Trophoblast cell (in vitro differentiated cells and primary cell): Measurements from ENCODE around the gene CYB5R3.

ENCODE experiments used
- DNase-seq, 2 donors: peaks; one replicate each; pipeline ENCODE4 v3.0.0-alpha.2; 2016
- H2AFZ ChIP-seq: 2 replicates; pipeline ENCODE4 v1.6.1; 2013; ENCODE audit warnings: low read length, moderate library complexity, mild to moderate bottlenecking; ENCODE audit not compliant: insufficient read depth, poor library complexity
- H2AK5ac ChIP-seq: 2 replicates; pipeline ENCODE4 v1.6.1; 2013; ENCODE audit warnings: mild to moderate bottlenecking, low read length
- H2BK120ac ChIP-seq: 2 replicates; pipeline ENCODE4 v1.6.1; 2013; ENCODE audit warnings: low read length, mild to moderate bottlenecking, moderate library complexity; ENCODE audit not compliant: insufficient read depth, poor library complexity
- H2BK12ac ChIP-seq: 2 replicates; pipeline ENCODE4 v1.6.1; 2013; ENCODE audit warnings: mild to moderate bottlenecking, low read length, moderate library complexity
- H2BK5ac ChIP-seq: 2 replicates; pipeline ENCODE4 v1.6.1; 2013; ENCODE audit warnings: low read length, low read depth, moderate library complexity, mild to moderate bottlenecking; ENCODE audit not compliant: poor library complexity
- H3K14ac ChIP-seq: 2 replicates; pipeline ENCODE4 v1.6.1; 2013; ENCODE audit warnings: mild to moderate bottlenecking, low read length
- H3K18ac ChIP-seq: 2 replicates; pipeline ENCODE4 v1.6.1; 2013; ENCODE audit warnings: mild to moderate bottlenecking, low read length
- H3K23ac ChIP-seq: 2 replicates; pipeline ENCODE4 v1.6.1; 2013; ENCODE audit warnings: low read length
- H3K27ac ChIP-seq: 2 replicates; pipeline ENCODE4 v1.5.1; 2013; ENCODE audit warnings: low read depth, mild to moderate bottlenecking, inconsistent platforms, low read length, moderate library complexity
- H3K27me3 ChIP-seq: 2 replicates; pipeline ENCODE4 v1.6.1; 2013; ENCODE audit warnings: inconsistent platforms, mild to moderate bottlenecking, low read length, moderate library complexity; ENCODE audit not compliant: insufficient read depth
- H3K36me3 ChIP-seq, 2 experiments: 1 replicate in 1 of 2; 2 replicates in 1 of 2; pipeline ENCODE4 v1.6.1; 2013; ENCODE audit warnings: low read length in 2 of 2, mild to moderate bottlenecking in 2 of 2, moderate library complexity in 1 of 2; ENCODE audit not compliant: insufficient read depth in 2 of 2, control insufficient read depth in 1 of 2
- H3K4ac ChIP-seq: 2 replicates; pipeline ENCODE4 v1.6.1; 2013; ENCODE audit warnings: low read depth, mild to moderate bottlenecking, low read length, moderate library complexity
- H3K4me1 ChIP-seq, 2 experiments: 1 replicate in 1 of 2; 2 replicates in 1 of 2; pipeline ENCODE4 v1.6.1; 2013; ENCODE audit warnings: low read length in 2 of 2, mild to moderate bottlenecking in 2 of 2, moderate library complexity in 1 of 2; ENCODE audit not compliant: insufficient read depth in 2 of 2, control insufficient read depth in 1 of 2
- H3K4me2 ChIP-seq: 2 replicates; pipeline ENCODE4 v1.6.1; 2013; ENCODE audit warnings: inconsistent platforms, mild to moderate bottlenecking, low read length, moderate library complexity
- H3K4me3 ChIP-seq: 2 replicates; pipeline ENCODE4 v1.5.1; 2013; ENCODE audit warnings: mild to moderate bottlenecking, low read depth, low read length, inconsistent platforms
- H3K79me1 ChIP-seq: one replicate; pipeline ENCODE4 v1.6.1; 2013; ENCODE audit warnings: low read length
- H3K79me2 ChIP-seq: 2 replicates; pipeline ENCODE4 v1.6.1; 2013; ENCODE audit warnings: low read length, mild to moderate bottlenecking; ENCODE audit not compliant: control insufficient read depth, insufficient read depth, poor library complexity
- H3K9ac ChIP-seq: 2 replicates; pipeline ENCODE4 v1.6.1; 2013; ENCODE audit warnings: mild to moderate bottlenecking, low read length
- H3K9me3 ChIP-seq: 2 replicates; pipeline ENCODE4 v1.6.1; 2013; ENCODE audit warnings: low read depth, mild to moderate bottlenecking, control low read depth, inconsistent platforms, low read length; ENCODE audit not compliant: insufficient read depth
- H4K12ac ChIP-seq: 2 replicates; pipeline ENCODE4 v1.6.1; 2013; ENCODE audit warnings: low read depth, mild to moderate bottlenecking, low read length, moderate library complexity
- H4K8ac ChIP-seq: 2 replicates; pipeline ENCODE4 v1.6.1; 2013; ENCODE audit warnings: low read depth, mild to moderate bottlenecking, low read length, moderate library complexity
- H4K91ac ChIP-seq: one replicate; pipeline ENCODE4 v1.6.1; 2013; ENCODE audit warnings: low read depth, mild to moderate bottlenecking, low read length, moderate library complexity
- WGBS: extraction: QIAGEN DNeasy Blood & Tissue Kit; methylation state at CpG from one replicate; pipeline ENCODE4 v1.1.7; 2013; ENCODE audit warnings: missing lambda C conversion rate; ENCODE audit not compliant: insufficient read length, insufficient coverage; ENCODE audit errors: extremely low coverage; 5-methylcytosine and 5-hydroxymethylcytosine counted together

Gene CYB5R3

DNA sequence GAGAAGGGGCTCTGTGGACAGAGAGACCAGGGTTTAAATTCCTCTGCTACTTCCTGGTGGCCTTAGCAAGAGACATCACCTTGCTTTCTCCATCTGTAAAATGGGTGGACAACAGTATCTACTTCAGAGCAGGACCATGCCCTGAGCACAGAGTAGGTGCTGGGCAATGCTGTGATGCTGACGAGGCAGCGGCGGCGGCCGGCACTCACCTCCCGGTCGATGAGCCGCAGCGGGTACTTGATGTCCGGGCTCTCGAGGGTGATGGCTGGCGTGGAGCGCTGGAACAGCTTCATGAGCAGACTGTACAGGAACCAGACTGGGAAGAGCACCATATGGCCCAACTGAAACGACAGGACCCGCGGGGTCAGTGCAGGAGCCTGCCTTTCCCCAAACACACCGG is 12.7 kb downstream of the CYB5R3 start:
- H2AFZ ChIP-seq, result no peak overlapping the region
- no peak overlapping the region for H3K4me2 ChIP-seq
- peaks cover 34 to 36% of the 10 kb centered on the region in 2 experiments for H3K36me3 ChIP-seq
- H2BK120ac ChIP-seq, result no peak overlapping the region
- H2BK5ac ChIP-seq, result no peak overlapping the region
- no peaks in the 10 kb centered on the region for H3K4me1 ChIP-seq
- H3K27me3 ChIP-seq, result no peaks in the 10 kb centered on the region
- no peak overlapping the region for H2BK12ac ChIP-seq
- no peak overlapping the region for H3K14ac ChIP-seq
- H4K12ac ChIP-seq, result no peak overlapping the region
- no peak overlapping the region for H3K4ac ChIP-seq
- H4K8ac ChIP-seq, result no peak overlapping the region
- no peak overlapping the region for H2AK5ac ChIP-seq
- H4K91ac ChIP-seq, result no peak overlapping the region
- H3K79me2 ChIP-seq, result no peaks in the 10 kb centered on the region
- no peak overlapping the region for H3K4me3 ChIP-seq
- no peak for DNase-seq
- no peaks in the 10 kb centered on the region for H3K79me1 ChIP-seq
- WGBS, result no CpG with 5 or more reads among the region's 17 CpGs
- H3K9me3 ChIP-seq, result peaks cover 6% of the 10 kb centered on the region
- no peak overlapping the region for H3K18ac ChIP-seq
- no peak overlapping the region for H3K27ac ChIP-seq
- H3K23ac ChIP-seq, result no peak overlapping the region
- no peak overlapping the region for H3K9ac ChIP-seq

GRCh38 chr22:42635531-42635930 is 13.7 kb downstream of the CYB5R3 start:
- no CpG with 5 or more reads among the region's 3 CpGs for WGBS
- H4K91ac ChIP-seq, result no peak overlapping the region
- peak; percentile 90 for DNase-seq

DNA sequence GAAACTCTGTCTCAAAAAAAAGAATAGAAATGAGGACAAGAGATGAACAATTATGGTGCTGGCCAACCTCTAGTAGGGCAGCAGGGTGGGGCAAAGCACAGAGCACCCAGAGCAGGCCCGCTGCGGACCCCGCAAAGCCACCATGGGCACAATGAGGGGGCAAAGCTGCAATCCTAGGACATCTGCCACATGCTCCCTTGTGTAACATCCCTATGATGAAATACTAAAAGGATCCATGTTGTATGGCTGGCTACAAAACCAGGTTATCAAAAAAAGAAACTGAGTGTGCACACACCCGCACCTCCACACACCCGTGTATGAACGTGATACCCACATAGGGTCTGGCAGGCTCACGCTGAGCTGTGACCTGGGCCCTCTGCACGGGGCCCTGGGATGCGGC is 16.2 kb downstream of the CYB5R3 start:
- Histone ChIP-seq H3K9me3 (peaks cover 6% of the 10 kb centered on the region), H2AK5ac (no peak overlapping the region), H3K18ac (no peak overlapping the region), H4K8ac (no peak overlapping the region), H3K27me3 (no peaks in the 10 kb centered on the region), H2AFZ (no peak overlapping the region), H3K9ac (no peak overlapping the region), H4K12ac (no peak overlapping the region), H3K36me3 (peaks cover 66 to 68% of the 10 kb centered on the region in 2 experiments), H3K79me1 (no peaks in the 10 kb centered on the region), H3K4me2 (no peak overlapping the region), H4K91ac (no peak overlapping the region), H3K4me3 (no peak overlapping the region), H2BK12ac (no peak overlapping the region), H3K79me2 (no peaks in the 10 kb centered on the region), H3K23ac (no peak overlapping the region), H2BK120ac (no peak overlapping the region), H2BK5ac (no peak overlapping the region), H3K14ac (no peak overlapping the region), H3K27ac (no peak overlapping the region), H3K4ac (no peak overlapping the region), H3K4me1 (no peaks in the 10 kb centered on the region)
- DNase-seq, result no peak
- no CpG with 5 or more reads among the region's 9 CpGs for whole genome bisulfite sequencing

More at GRCh38 chr22:42635531-42635930, 13.7 kb downstream of the CYB5R3 start:
- Histone ChIP-seq H4K8ac (no peak overlapping the region), H2AK5ac (no peak overlapping the region), H3K23ac (no peak overlapping the region), H3K14ac (no peak overlapping the region), H3K9me3 (peaks cover 6% of the 10 kb centered on the region), H3K27me3 (no peaks in the 10 kb centered on the region), H2BK120ac (no peak overlapping the region), H2AFZ (no peak overlapping the region), H2BK12ac (no peak overlapping the region), H3K27ac (no peak overlapping the region), H3K4me1 (no peaks in the 10 kb centered on the region), H3K4me2 (no peak overlapping the region), H4K12ac (no peak overlapping the region), H3K79me1 (no peaks in the 10 kb centered on the region), H3K79me2 (no peaks in the 10 kb centered on the region), H3K36me3 (peaks cover 44 to 45% of the 10 kb centered on the region in 2 experiments), H3K4me3 (no peak overlapping the region), H3K18ac (no peak overlapping the region), H3K4ac (no peak overlapping the region), H2BK5ac (no peak overlapping the region), H3K9ac (no peak overlapping the region)

DNA sequence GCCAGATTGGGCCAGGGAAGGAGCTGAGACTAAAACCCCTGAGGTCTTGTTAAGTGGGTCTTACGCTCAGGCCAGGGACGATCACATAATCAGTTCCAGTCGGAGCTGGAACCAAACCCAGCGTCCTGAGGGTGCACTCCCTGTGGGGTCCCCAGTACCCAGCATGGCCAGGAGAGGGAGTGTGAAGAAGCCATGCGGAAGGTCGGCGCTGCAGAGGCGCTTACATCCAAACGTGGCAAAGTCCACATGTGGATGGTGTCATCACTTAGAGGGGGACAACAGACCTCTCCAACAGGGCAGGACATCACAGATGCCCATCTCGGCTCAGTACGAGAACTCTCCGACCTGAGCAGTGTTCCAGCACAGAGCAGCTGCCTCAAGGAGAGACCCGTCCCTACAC is 17.1 kb downstream of the CYB5R3 start:
- Histone ChIP-seq H3K23ac (no peak overlapping the region), H2AFZ (no peak overlapping the region), H3K36me3 (peaks cover 72 to 77% of the 10 kb centered on the region in 2 experiments), H3K4me3 (no peak overlapping the region), H3K79me2 (no peaks in the 10 kb centered on the region), H3K18ac (no peak overlapping the region), H2AK5ac (no peak overlapping the region), H4K91ac (no peak overlapping the region), H4K8ac (no peak overlapping the region), H2BK12ac (no peak overlapping the region), H3K14ac (no peak overlapping the region), H3K4ac (no peak overlapping the region), H3K79me1 (no peaks in the 10 kb centered on the region), H2BK120ac (no peak overlapping the region), H3K9me3 (peaks cover 4% of the 10 kb centered on the region), H2BK5ac (no peak overlapping the region), H4K12ac (no peak overlapping the region), H3K4me2 (no peak overlapping the region), H3K27me3 (no peaks in the 10 kb centered on the region), H3K9ac (no peak overlapping the region), H3K27ac (no peak overlapping the region), H3K4me1 (no peaks in the 10 kb centered on the region)
- WGBS, result no CpG with 5 or more reads among the region's 13 CpGs
- no peak for DNase-seq
